Fibroblast of lung (primary cell): ENCODE measurements around the gene POLR1E. TPM values are rescaled to one million over a fixed set of nuclear protein-coding genes. Genes with fewer than 3 reads are reported as not detected.

Experiments
- DNase-seq, 2 donors: peaks; one replicate each; pipeline versions ENCODE4 v3.0.0 to v3.0.0-alpha.2; 2010; ENCODE audit warnings: low read depth in 2 of 2
- H2AFZ ChIP-seq: 2 replicates; pipeline ENCODE4 v1.5.1; 2012; ENCODE audit warnings: low read length, control low read depth, inconsistent platforms
- H3K27ac ChIP-seq: 2 replicates; pipeline ENCODE4 v1.5.1; 2011; ENCODE audit warnings: low read length, control low read depth; ENCODE audit not compliant: insufficient read depth
- H3K27me3 ChIP-seq: 2 replicates; pipeline ENCODE4 v1.5.1; 2011; ENCODE audit warnings: mild to moderate bottlenecking, low read length; ENCODE audit not compliant: control insufficient read depth, insufficient read depth
- H3K36me3 ChIP-seq: 2 replicates; pipeline ENCODE4 v1.5.1; 2011; ENCODE audit warnings: low read length; ENCODE audit not compliant: control insufficient read depth, insufficient read depth
- H3K4me1 ChIP-seq: 2 replicates; pipeline ENCODE4 v1.5.1; 2011; ENCODE audit warnings: low read length; ENCODE audit not compliant: control insufficient read depth, insufficient read depth; ENCODE audit errors: extremely low read depth
- H3K4me2 ChIP-seq: 2 replicates; pipeline ENCODE4 v1.5.1; 2011; ENCODE audit warnings: low read length, control low read depth; ENCODE audit not compliant: insufficient read depth; ENCODE audit errors: extremely low read depth
- H3K4me3 ChIP-seq, 4 experiments: fragments of 200-600 bp in 1 of 4; sonication (generic) in 1 of 4; replicated peaks in 1 of 4; 2 replicates each; pipeline ENCODE4 v1.5.1; 2011 to 2016; ENCODE audit warnings: low read length in 4 of 4, low read depth in 3 of 4, mild to moderate bottlenecking in 3 of 4, control low read depth in 2 of 4, inconsistent platforms in 1 of 4, mixed read lengths in 1 of 4; ENCODE audit not compliant: insufficient read depth in 1 of 4; ENCODE audit errors: control extremely low read depth in 1 of 4
- H3K79me2 ChIP-seq: 2 replicates; pipeline ENCODE4 v1.5.1; 2012; ENCODE audit warnings: mild to moderate bottlenecking, low read length, inconsistent platforms; ENCODE audit not compliant: control insufficient read depth, insufficient read depth
- H3K9ac ChIP-seq: 2 replicates; pipeline ENCODE4 v1.5.1; 2011; ENCODE audit warnings: mild to moderate bottlenecking, low read length, control low read depth; ENCODE audit not compliant: insufficient read depth
- H3K9me3 ChIP-seq: 2 replicates; pipeline ENCODE4 v1.5.1; 2012; ENCODE audit warnings: low read depth, low read length; ENCODE audit not compliant: control insufficient read depth, insufficient read depth
- H4K20me1 ChIP-seq: 2 replicates; pipeline ENCODE4 v1.5.1; 2011; ENCODE audit warnings: low read length; ENCODE audit not compliant: control insufficient read depth, insufficient read depth; ENCODE audit errors: extremely low read depth
- CTCF ChIP-seq, 2 donors: IDR thresholded peaks in 1 of 2; conservative IDR thresholded peaks in 1 of 2; 1 replicate in 1 of 2; 2 replicates in 1 of 2; pipeline ENCODE4 v1.5.1; 2011 to 2012; ENCODE audit warnings: low read length in 2 of 2, control low read depth in 1 of 2, inconsistent platforms in 1 of 2, low read depth in 1 of 2, mild to moderate bottlenecking in 1 of 2
- EZH2 ChIP-seq: IDR thresholded peaks from 2 replicates; pipeline ENCODE4 v1.5.1; 2012; ENCODE audit warnings: low read length, control low read depth, mild to moderate bottlenecking; ENCODE audit errors: missing control alignments
- polyA plus RNA-seq, 2 donors: library from polyadenylated mRNA; depleted of rRNA in 1 of 2; stranded (reverse) in 1 of 2; unstranded in 1 of 2; fragments of >200 nt; gene quantifications; 2 replicates each; pipeline ENCODE4 v1.2.1, GENCODE V29; 2011 to 2012; ENCODE audit warnings: missing spikeins in 1 of 2
- total RNA-seq: library from RNA; depleted of rRNA; stranded (reverse); fragments of >200 nt; gene quantifications from 2 replicates; pipeline ENCODE4 v1.2.1, GENCODE V29; 2014

Gene POLR1E
- total and polyA plus RNA-seq, 2 donors (not counting 1 experiment from before 2014, with no cell fraction given), result 30.9 to 31.7 TPM

GRCh38 chr9:37442556-37442955 lies 43.2 kb upstream of the POLR1E start:
- H3K27ac ChIP-seq, result no peak overlapping the region
- peaks cover 18% of the 10 kb centered on the region for H3K36me3 ChIP-seq
- no peak for TF ChIP-seq CTCF (conservative IDR thresholded peaks at IDR 0.05 in 1 of 2, IDR thresholded peaks at IDR 0.05 in 1 of 2; ENCODE audit: low read depth in 1 of 2, low read length in 2 of 2)
- no peak for TF ChIP-seq EZH2
- no peaks in the 10 kb centered on the region for H3K27me3 ChIP-seq
- no peak overlapping the region for H3K9ac ChIP-seq
- DNase-seq, result no peak
- no peaks in the 10 kb centered on the region for H3K9me3 ChIP-seq
- H2AFZ ChIP-seq, result no peak overlapping the region
- H3K4me2 ChIP-seq, result no peak overlapping the region
- H3K4me3 ChIP-seq, result no peak overlapping the region
- peaks cover 6% of the 10 kb centered on the region for H3K79me2 ChIP-seq
- no peaks in the 10 kb centered on the region for H3K4me1 ChIP-seq
- H4K20me1 ChIP-seq, result no peaks in the 10 kb centered on the region

DNA sequence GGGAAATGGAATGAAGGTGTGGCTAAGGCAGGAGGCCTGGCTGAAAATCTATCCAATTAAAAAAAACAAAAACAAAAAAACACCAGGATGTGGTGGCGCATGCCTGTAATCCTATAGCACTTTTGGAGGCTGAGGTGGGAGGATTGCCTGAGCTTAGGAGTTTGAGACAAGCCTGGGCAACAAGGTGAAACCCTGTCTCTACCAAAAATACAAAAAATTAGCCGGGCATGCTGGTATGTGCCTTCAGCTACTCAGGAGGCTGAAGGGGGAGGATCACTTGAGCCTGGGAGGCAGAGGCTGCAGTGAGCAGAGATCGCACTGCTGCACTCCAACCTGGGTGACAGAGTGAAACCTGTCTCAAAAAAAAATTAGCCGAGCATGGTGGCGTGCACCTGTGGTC lies 42.2 kb upstream of the POLR1E start:
- Histone ChIP-seq H3K4me1 (no peaks in the 10 kb centered on the region), H3K27me3 (no peaks in the 10 kb centered on the region), H3K79me2 (peaks cover 8% of the 10 kb centered on the region), H3K4me3 (no peak overlapping the region), H3K27ac (no peak overlapping the region), H2AFZ (no peak overlapping the region), H3K9me3 (no peaks in the 10 kb centered on the region), H3K4me2 (no peak overlapping the region), H3K36me3 (peaks cover 14% of the 10 kb centered on the region), H3K9ac (no peak overlapping the region), H4K20me1 (no peaks in the 10 kb centered on the region)
- DNase-seq, result no peak
- TF ChIP-seq CTCF (conservative IDR thresholded peaks at IDR 0.05 in 1 of 2, IDR thresholded peaks at IDR 0.05 in 1 of 2; ENCODE audit: low read depth in 1 of 2, low read length in 2 of 2) (no peak), EZH2 (no peak)

GRCh38 chr9:37444890-37445289 lies 40.9 kb upstream of the POLR1E start:
- no peak overlapping the region for H3K27ac ChIP-seq
- no peak for TF ChIP-seq EZH2
- no peak for TF ChIP-seq CTCF (conservative IDR thresholded peaks at IDR 0.05 in 1 of 2, IDR thresholded peaks at IDR 0.05 in 1 of 2; ENCODE audit: low read depth in 1 of 2, low read length in 2 of 2)
- H3K4me2 ChIP-seq, result no peak overlapping the region
- H4K20me1 ChIP-seq, result no peaks in the 10 kb centered on the region
- no peak overlapping the region for H3K4me3 ChIP-seq
- H3K36me3 ChIP-seq, result peaks cover 11% of the 10 kb centered on the region
- no peaks in the 10 kb centered on the region for H3K9me3 ChIP-seq
- no peaks in the 10 kb centered on the region for H3K27me3 ChIP-seq
- H2AFZ ChIP-seq, result no peak overlapping the region
- no peaks in the 10 kb centered on the region for H3K4me1 ChIP-seq
- DNase-seq, result no peak
- peaks cover 12% of the 10 kb centered on the region for H3K79me2 ChIP-seq
- H3K9ac ChIP-seq, result no peak overlapping the region
